Esophagus muscularis mucosa (tissue), 4 donors: ENCODE measurements around the gene MAZ. TPM values are rescaled to one million over a fixed set of nuclear protein-coding genes. Genes with fewer than 3 reads are reported as not detected.

ENCODE experiments used
- DNase-seq: peaks from one replicate; pipeline ENCODE4 v3.0.0-alpha.2; 2017; ENCODE audit errors: extremely low spot score
- H3K27ac ChIP-seq, 4 donors: fragments of 200-600 bp; sonication (generic); replicated peaks in 1 of 4; 1 replicate in 3 of 4; 2 replicates in 1 of 4; pipeline ENCODE4 v1.5.1; 2016 to 2019; ENCODE audit warnings: mild to moderate bottlenecking in 1 of 4
- H3K27me3 ChIP-seq, 4 donors: fragments of 200-600 bp; sonication (generic); one replicate each; pipeline versions ENCODE4 v1.5.1 to v1.6.0; 2016 to 2019
- H3K36me3 ChIP-seq, 4 donors: fragments of 200-600 bp; sonication (generic); one replicate each; pipeline ENCODE4 v1.5.1; 2016 to 2019
- H3K4me1 ChIP-seq, 4 donors: fragments of 200-600 bp; sonication (generic); one replicate each; pipeline ENCODE4 v1.5.1; 2016 to 2019
- H3K4me3 ChIP-seq, 4 donors: fragments of 200-600 bp; sonication (generic); 1 replicate in 2 of 4; 2 replicates in 2 of 4; pipeline ENCODE4 v1.5.1; 2016 to 2019; ENCODE audit warnings: mild to moderate bottlenecking in 4 of 4, moderate library complexity in 1 of 4
- H3K9me3 ChIP-seq, 4 donors: fragments of 200-600 bp; sonication (generic); 1 replicate in 3 of 4; 2 replicates in 1 of 4; pipeline ENCODE4 v1.5.1; 2016 to 2019
- EP300 ChIP-seq: sonication (generic); formaldehyde crosslinking; IDR thresholded peaks from one replicate; pipeline ENCODE4 v1.6.1; 2017; ENCODE audit warnings: antibody characterized with exemption
- POLR2A ChIP-seq: fragments of 450-650 bp; IDR thresholded peaks from one replicate; pipeline ENCODE4 v1.6.1; 2017; ENCODE audit warnings: antibody characterized with exemption, moderate library complexity, mild to moderate bottlenecking, low read depth
- POLR2AphosphoS5 ChIP-seq, 2 donors: sonication (generic); formaldehyde crosslinking; IDR thresholded peaks; one replicate each; pipeline ENCODE4 v1.6.1; 2017; ENCODE audit warnings: antibody characterized with exemption in 2 of 2
- WGBS: methylation state at CpG from one replicate; pipeline ENCODE4 v1.1.5; 2018; 5-methylcytosine and 5-hydroxymethylcytosine counted together
- intact Hi-C: fragments of 100-400 bp; cut with DNase I; formaldehyde crosslinking; loops from one replicate; pipeline ENCODE4 v1.15.1; 2023
- small RNA-seq, 3 donors: library from RNA; depleted of rRNA; stranded (forward); fragments of <200 nt; gene quantifications; one replicate each; pipeline ENCODE3, GENCODE V24; 2016
- total RNA-seq, 4 donors: library from RNA; depleted of rRNA; stranded (reverse); fragments of >200 nt; gene quantifications; one replicate each; pipeline versions ENCODE4 v1.1.0 to v1.2.1, GENCODE V29; 2016
- TF ChIP-seq, protein P1 (sequence below), 3 experiments: fragments of 200-600 bp in 2 of 3; fragments of 450-650 bp in 1 of 3; sonication (generic) in 2 of 3; IDR thresholded peaks; one replicate each; pipeline ENCODE4 v1.5.1; 2017 to 2019; ENCODE audit warnings: antibody characterized with exemption in 3 of 3, mild to moderate bottlenecking in 2 of 3, moderate library complexity in 1 of 3

Gene MAZ
- total RNA-seq, 4 donors from 2014 or later: 120 to 284 (median 158) TPM

DNA sequence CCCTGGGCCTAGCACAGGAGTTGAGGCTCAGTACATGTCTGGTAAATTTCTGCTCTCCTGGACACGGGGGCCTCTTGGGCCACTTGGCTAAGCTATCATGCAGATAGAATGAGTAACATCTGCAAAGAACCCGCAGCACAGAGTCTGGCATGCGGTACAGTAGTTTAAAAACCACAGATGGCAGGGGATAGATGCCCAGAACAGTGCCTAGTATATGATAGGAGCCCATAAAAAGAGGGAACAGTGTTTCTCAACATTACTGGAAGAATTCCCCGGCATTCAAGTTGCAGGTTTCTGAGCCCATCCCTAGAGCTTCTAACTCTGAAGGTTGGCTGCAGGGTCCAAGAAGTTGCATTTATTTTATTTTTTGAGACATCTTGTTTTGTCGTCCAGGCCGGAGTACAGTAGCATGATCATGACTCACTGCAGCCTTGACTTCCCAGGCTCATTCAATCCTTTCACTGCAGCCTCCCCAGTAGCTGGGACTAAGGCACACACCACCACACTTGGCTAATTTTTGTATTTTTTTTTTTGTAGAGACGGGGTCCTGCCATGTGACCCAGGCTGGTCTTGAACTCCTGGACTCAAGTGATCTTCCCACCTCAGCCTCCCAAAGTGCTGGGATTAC, 50.9 kb downstream of the MAZ start:
- H3K27ac ChIP-seq: no peak overlapping the region
- no peak overlapping the region for H3K4me3 ChIP-seq
- 69% methylated on average over 7 of the region's 7 CpGs for WGBS
- no peak for TF ChIP-seq EP300
- TF ChIP-seq POLR2AphosphoS5 (IDR thresholded peaks at IDR 0.05): no peak
- no peak for TF ChIP-seq POLR2A
- TF ChIP-seq, protein P1, sequence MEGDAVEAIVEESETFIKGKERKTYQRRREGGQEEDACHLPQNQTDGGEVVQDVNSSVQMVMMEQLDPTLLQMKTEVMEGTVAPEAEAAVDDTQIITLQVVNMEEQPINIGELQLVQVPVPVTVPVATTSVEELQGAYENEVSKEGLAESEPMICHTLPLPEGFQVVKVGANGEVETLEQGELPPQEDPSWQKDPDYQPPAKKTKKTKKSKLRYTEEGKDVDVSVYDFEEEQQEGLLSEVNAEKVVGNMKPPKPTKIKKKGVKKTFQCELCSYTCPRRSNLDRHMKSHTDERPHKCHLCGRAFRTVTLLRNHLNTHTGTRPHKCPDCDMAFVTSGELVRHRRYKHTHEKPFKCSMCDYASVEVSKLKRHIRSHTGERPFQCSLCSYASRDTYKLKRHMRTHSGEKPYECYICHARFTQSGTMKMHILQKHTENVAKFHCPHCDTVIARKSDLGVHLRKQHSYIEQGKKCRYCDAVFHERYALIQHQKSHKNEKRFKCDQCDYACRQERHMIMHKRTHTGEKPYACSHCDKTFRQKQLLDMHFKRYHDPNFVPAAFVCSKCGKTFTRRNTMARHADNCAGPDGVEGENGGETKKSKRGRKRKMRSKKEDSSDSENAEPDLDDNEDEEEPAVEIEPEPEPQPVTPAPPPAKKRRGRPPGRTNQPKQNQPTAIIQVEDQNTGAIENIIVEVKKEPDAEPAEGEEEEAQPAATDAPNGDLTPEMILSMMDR (IDR thresholded peaks at IDR 0.05): no peak
- no peaks in the 10 kb centered on the region for H3K9me3 ChIP-seq
- peaks cover 16 to 23% (median 21%) of the 10 kb centered on the region in 4 donors for H3K4me1 ChIP-seq
- DNase-seq: no peak
- H3K27me3 ChIP-seq: no peaks in the 10 kb centered on the region
- intact Hi-C loops: no loop called here
- peaks cover 19 to 37% (median 31%) of the 10 kb centered on the region in 4 donors for H3K36me3 ChIP-seq

DNA sequence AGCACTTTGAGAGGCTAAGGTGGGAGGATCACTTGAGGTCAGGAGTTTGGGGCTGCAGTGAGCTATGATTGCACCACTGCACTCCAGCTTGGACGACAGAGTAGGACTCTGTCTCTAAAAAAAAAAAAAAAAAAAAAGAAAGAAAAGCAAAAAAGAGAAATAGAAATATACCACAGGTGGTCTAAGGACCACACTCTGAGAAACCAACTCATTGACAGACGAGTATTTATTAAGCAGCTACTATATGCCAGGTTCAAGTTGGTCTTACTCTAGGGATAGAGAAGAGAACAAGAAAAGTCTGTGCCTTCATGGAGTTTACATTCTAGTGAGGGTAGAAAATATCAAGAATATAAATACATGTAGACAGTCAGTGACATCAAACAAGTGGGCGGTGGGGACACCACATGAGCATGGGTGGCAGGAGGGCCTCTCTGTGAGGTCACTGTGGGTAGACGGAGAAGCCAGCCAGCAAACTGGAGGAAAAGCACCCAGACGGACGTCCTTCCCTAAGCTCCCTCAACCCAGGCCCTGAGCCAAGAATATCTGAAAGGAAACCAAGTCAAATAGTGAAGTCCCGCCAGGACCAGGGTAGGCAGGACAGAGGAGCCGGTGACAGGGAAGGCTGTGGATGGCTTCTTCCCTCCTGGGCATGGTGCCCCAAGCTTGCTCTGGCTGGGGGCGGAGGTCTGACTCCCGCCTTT, 52.0 kb downstream of the MAZ start:
- Histone ChIP-seq H3K4me1 (peaks cover 17 to 25% (median 22%) of the 10 kb centered on the region in 4 donors), H3K9me3 (no peaks in the 10 kb centered on the region), H3K36me3 (peaks cover 19 to 37% (median 31%) of the 10 kb centered on the region in 4 donors), H3K27ac (no peak overlapping the region), H3K27me3 (no peaks in the 10 kb centered on the region), H3K4me3 (no peak overlapping the region)
- intact Hi-C loops: no loop called here
- no peak for DNase-seq
- WGBS: 76% methylated on average over 10 of the region's 10 CpGs
- TF ChIP-seq, protein P1 (IDR thresholded peaks at IDR 0.05): no peak
- TF ChIP-seq EP300 (no peak), POLR2AphosphoS5 (IDR thresholded peaks at IDR 0.05) (no peak), POLR2A (no peak)

DNA sequence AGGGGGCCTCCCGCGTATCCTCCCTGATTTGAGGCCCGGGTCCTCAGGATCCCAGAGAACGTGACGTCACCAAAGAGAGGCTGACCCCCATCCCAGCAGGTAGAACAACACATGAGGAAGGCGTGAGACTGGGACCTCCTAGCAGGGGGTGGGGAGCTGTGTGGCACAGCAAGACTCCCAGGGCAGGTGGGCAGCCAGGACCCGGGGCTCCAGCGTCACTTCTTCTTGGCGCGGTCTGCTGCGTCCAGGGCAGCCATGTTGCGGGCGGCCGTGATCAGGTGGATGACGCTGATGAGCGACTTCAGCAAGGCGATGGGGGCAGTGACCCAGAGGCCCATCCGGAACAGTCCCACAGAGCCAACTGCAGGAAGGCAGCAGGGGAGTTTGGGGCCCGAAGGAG, 52.6 kb downstream of the MAZ start:
- Histone ChIP-seq H3K4me1 (peaks cover 17 to 30% (median 28%) of the 10 kb centered on the region in 4 donors), H3K27me3 (no peaks in the 10 kb centered on the region), H3K4me3 (no peak overlapping the region), H3K36me3 (peaks cover 19 to 37% (median 31%) of the 10 kb centered on the region in 4 donors), H3K9me3 (no peaks in the 10 kb centered on the region), H3K27ac (no peak overlapping the region)
- WGBS: 95% methylated on average over 19 of the region's 19 CpGs
- no peak for DNase-seq
- TF ChIP-seq POLR2A (no peak), POLR2AphosphoS5 (IDR thresholded peaks at IDR 0.05) (no peak), EP300 (no peak)
- TF ChIP-seq, protein P1 (IDR thresholded peaks at IDR 0.05): no peak
- intact Hi-C loops: no loop called here

DNA sequence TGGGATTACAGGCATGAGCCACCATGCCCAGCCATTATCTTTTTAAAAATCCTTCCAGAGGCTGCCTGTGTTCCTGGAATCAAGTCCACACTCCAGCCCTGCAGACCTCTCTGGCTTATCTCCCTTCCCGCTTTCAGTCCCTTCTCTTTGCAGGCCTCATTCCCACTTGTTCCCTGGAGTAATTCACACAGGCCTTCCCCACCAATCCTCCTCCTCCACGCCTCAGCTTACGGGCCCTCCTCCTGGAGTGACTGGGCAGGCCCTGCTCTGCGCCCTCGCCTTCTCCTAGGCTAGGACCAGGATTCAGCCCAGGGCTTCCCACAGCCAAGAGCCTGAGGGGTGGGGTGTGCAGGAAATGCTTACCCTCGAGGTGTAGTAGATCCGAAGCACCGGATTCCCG, 53.9 kb downstream of the MAZ start:
- H3K36me3 ChIP-seq: peaks cover 19 to 37% (median 31%) of the 10 kb centered on the region in 4 donors
- intact Hi-C loops: loop anchor here (10.0 kb wide), 1 partner anchor 145 kb away; no protein-coding TSS in a partner anchor
- TF ChIP-seq, protein P1 (IDR thresholded peaks at IDR 0.05): no peak
- TF ChIP-seq POLR2A (no peak), POLR2AphosphoS5 (IDR thresholded peaks at IDR 0.05) (no peak), EP300 (no peak)
- H3K4me1 ChIP-seq: peaks cover 17 to 31% (median 29%) of the 10 kb centered on the region in 4 donors
- no peaks in the 10 kb centered on the region for H3K9me3 ChIP-seq
- no peak overlapping the region for H3K4me3 ChIP-seq
- H3K27ac ChIP-seq: no peak overlapping the region
- no peak for DNase-seq
- H3K27me3 ChIP-seq: no peaks in the 10 kb centered on the region
- 87% methylated on average over 9 of the region's 9 CpGs for WGBS

Small RNAs within 50 kb of the gene (small RNA-seq; reads per million reads assigned to genes)
- 0 reads per million in 3 donors for gene AC009133.6
- 0 reads per million in 3 donors for gene AC120114.4

Other genes with a start within 250 kb of the MAZ start
- 1 to 10 TPM; 1.1 to 4.2 (median 2.6) TPM for gene SPN, start 143.3 kb upstream of the MAZ start, total RNA-seq
- 1 to 10 TPM; 1.7 to 5.1 (median 2.7) TPM for gene QPRT, start 127.3 kb upstream of the MAZ start, total RNA-seq
- gene C16orf54, start 60.5 kb upstream of the MAZ start, total RNA-seq: 1 to 10 TPM; 1.3 to 2.5 (median 1.8) TPM
- under 1 TPM in 1 of 4 donors, not detected in 3; 0.23 TPM for gene ZG16, start 28.3 kb upstream of the MAZ start, total RNA-seq
- 10 to 100 TPM; 10.8 to 12.3 (median 11.8) TPM for gene KIF22, start 15.8 kb upstream of the MAZ start, total RNA-seq
- 10 to 100 TPM in 1 of 4 donors, 1 to 10 TPM in 3; 3.6 to 11.2 (median 6.7) TPM for gene PRRT2, start 5.7 kb downstream of the MAZ start, total RNA-seq
- gene PAGR1, start 9.6 kb downstream of the MAZ start, total RNA-seq: 10 to 100 TPM; 20.9 to 26.9 (median 26.5) TPM
- gene MVP, start 13.9 kb downstream of the MAZ start, total RNA-seq: 100 to 1,000 TPM; 101 to 156 (median 123) TPM
- 100 to 1,000 TPM; 105 to 178 (median 141) TPM for gene CDIPT, start 56.7 kb downstream of the MAZ start, total RNA-seq
- gene SEZ6L2, start 93.0 kb downstream of the MAZ start, total RNA-seq: 1 to 10 TPM in 2 of 4 donors, under 1 TPM in 2; 0.84 to 7.9 (median 1.0) TPM
- gene ASPHD1, start 94.0 kb downstream of the MAZ start, total RNA-seq: under 1 TPM in 1 of 4 donors, not detected in 3; 0.33 TPM
- 10 to 100 TPM; 14.4 to 25.7 (median 18.8) TPM for gene KCTD13, start 119.7 kb downstream of the MAZ start, total RNA-seq
- gene TMEM219, start 155.6 kb downstream of the MAZ start, total RNA-seq: 100 to 1,000 TPM in 3 of 4 donors, 10 to 100 TPM in 1; 96.8 to 114 (median 105) TPM
- gene TAOK2, start 167.3 kb downstream of the MAZ start, total RNA-seq: 10 to 100 TPM; 40.9 to 63.6 (median 51.4) TPM
- 10 to 100 TPM; 20.8 to 39.4 (median 22.1) TPM for gene HIRIP3, start 189.1 kb downstream of the MAZ start, total RNA-seq
- 10 to 100 TPM; 38.2 to 58.1 (median 43.5) TPM for gene INO80E, start 189.7 kb downstream of the MAZ start, total RNA-seq
- gene DOC2A, start 204.5 kb downstream of the MAZ start, total RNA-seq: under 1 TPM in 2 of 4 donors, not detected in 2; 0.50 to 0.83 TPM
- not detected for gene C16orf92, start 216.7 kb downstream of the MAZ start, total RNA-seq
- under 1 TPM in 1 of 4 donors, not detected in 3; 0.23 TPM for gene TLCD3B, start 224.7 kb downstream of the MAZ start, total RNA-seq